GM23338 (cell line): ENCODE data around the gene ZNF225.

Experiments used
- EZH2 ChIP-seq: fragments of 200-600 bp; sonication (generic); IDR thresholded peaks from one replicate; pipeline ENCODE4 v1.8.0; 2017; ENCODE audit warnings: antibody characterized with exemption, mild to moderate bottlenecking, low read depth; ENCODE audit not compliant: unreplicated experiment
- TF ChIP-seq, protein P1 (sequence below), 2 experiments: fragments of 200-600 bp in 1 of 2; sonication (generic) in 1 of 2; conservative IDR thresholded peaks; 2 replicates each; pipeline versions ENCODE4 v1.5.1 to v1.6.1; 2016 to 2017; ENCODE audit warnings: antibody characterized with exemption in 2 of 2, low read depth in 2 of 2, mild to moderate bottlenecking in 2 of 2, moderate library complexity in 1 of 2

DNA sequence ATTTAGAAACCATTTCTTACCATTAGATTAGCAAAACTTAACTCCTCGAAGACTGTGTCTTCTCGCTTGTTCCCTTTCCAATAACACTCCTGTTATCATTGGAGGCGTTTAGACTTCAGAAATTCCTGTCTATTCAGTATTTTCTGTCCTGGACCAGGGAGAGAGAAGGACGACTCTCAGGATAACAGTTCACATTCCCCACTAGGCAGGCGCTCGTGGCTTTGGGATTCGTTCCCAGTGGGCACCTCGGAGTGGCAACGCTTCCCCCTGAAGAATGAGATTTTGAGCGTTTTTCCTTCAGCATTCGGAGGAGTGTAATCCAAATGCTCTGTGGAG, 429 bp upstream of the ZNF225 start:
- TF ChIP-seq, protein P1, sequence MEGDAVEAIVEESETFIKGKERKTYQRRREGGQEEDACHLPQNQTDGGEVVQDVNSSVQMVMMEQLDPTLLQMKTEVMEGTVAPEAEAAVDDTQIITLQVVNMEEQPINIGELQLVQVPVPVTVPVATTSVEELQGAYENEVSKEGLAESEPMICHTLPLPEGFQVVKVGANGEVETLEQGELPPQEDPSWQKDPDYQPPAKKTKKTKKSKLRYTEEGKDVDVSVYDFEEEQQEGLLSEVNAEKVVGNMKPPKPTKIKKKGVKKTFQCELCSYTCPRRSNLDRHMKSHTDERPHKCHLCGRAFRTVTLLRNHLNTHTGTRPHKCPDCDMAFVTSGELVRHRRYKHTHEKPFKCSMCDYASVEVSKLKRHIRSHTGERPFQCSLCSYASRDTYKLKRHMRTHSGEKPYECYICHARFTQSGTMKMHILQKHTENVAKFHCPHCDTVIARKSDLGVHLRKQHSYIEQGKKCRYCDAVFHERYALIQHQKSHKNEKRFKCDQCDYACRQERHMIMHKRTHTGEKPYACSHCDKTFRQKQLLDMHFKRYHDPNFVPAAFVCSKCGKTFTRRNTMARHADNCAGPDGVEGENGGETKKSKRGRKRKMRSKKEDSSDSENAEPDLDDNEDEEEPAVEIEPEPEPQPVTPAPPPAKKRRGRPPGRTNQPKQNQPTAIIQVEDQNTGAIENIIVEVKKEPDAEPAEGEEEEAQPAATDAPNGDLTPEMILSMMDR (conservative IDR thresholded peaks at IDR 0.05; ENCODE audit: low read depth in 2 of 2), result no peak
- no peak for TF ChIP-seq EZH2
